ENCODE measurements around the gene DIP2C.

The DIP2C gene

DNA sequence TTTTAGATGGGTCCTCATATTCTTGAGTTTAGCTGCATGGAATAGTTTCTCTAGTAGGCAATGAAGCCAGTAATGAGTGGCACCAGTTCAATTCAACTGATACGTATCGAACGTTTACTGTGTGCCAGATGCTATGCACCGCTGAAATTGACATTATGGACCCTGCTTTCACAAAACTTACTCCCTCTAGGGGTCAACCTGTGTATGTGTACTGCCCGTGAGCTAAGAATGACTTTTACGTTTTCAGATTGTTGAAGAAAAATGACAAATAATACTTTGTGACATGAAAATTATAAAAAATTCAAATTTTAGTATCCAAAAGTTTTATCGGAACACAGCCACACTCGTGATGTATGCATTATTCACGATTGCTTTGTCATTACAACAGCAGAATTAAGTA, 458.7 kb downstream of the DIP2C start:
- TF ChIP-seq, protein P1, sequence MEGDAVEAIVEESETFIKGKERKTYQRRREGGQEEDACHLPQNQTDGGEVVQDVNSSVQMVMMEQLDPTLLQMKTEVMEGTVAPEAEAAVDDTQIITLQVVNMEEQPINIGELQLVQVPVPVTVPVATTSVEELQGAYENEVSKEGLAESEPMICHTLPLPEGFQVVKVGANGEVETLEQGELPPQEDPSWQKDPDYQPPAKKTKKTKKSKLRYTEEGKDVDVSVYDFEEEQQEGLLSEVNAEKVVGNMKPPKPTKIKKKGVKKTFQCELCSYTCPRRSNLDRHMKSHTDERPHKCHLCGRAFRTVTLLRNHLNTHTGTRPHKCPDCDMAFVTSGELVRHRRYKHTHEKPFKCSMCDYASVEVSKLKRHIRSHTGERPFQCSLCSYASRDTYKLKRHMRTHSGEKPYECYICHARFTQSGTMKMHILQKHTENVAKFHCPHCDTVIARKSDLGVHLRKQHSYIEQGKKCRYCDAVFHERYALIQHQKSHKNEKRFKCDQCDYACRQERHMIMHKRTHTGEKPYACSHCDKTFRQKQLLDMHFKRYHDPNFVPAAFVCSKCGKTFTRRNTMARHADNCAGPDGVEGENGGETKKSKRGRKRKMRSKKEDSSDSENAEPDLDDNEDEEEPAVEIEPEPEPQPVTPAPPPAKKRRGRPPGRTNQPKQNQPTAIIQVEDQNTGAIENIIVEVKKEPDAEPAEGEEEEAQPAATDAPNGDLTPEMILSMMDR (IDR thresholded peaks at IDR 0.05; ENCODE audit: borderline replicate concordance, control extremely low read depth, extremely low read depth, insufficient read depth, missing control alignments): no peak
- in situ Hi-C loops (cut with MboI; ENCODE audit: low sequenced_read_pairs, unreplicated experiment): no loop called here
- DNase-seq (ENCODE audit: low spot score): no peak

DNA sequence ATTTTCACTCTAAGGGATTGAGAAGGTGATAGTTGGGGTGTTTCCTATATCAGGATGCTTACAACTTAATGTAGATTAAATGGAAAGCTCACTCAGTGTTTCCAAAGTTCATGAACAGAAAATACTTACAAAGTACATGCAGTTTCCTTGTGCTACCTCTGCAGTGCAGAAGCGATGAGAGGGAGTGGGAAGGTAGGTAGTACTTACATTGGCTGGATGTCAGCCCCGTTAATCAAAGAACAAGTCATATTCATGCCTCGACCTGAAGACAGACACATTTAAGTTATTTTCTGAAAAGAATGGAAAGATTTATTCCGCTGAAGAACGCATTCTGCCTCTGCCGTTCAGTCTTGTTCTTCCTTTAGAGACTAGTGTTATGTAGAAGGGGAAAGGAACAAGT, 461.1 kb downstream of the DIP2C start:
- TF ChIP-seq, protein P1 (IDR thresholded peaks at IDR 0.05; ENCODE audit: borderline replicate concordance, control extremely low read depth, extremely low read depth, insufficient read depth, missing control alignments): no peak
- no peak for DNase-seq (ENCODE audit: low spot score)
- in situ Hi-C loops (cut with MboI; ENCODE audit: low sequenced_read_pairs, unreplicated experiment): no loop called here

DNA sequence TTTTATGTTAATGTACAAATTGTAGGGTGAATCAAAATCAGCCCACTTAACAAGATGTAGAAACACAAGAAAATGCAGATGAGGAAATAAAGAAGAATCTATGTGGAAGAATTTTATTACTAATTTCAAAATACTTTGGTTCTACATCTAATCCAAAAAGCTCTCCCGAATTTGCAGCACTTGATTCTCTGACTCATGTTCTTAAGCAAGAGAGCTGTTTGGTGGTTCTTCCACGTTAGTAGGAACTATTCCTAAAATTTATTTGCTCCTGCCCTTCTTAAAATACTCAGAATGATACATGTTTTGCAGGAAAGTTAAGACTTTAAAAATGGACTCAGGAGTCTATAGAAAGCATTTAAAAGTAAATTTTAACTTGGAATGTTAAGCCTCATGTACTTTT, 462.5 kb downstream of the DIP2C start:
- in situ Hi-C loops (cut with MboI; ENCODE audit: low sequenced_read_pairs, unreplicated experiment): no loop called here
- DNase-seq (ENCODE audit: low spot score): no peak
- TF ChIP-seq, protein P1 (IDR thresholded peaks at IDR 0.05; ENCODE audit: borderline replicate concordance, control extremely low read depth, extremely low read depth, insufficient read depth, missing control alignments): no peak

DNA sequence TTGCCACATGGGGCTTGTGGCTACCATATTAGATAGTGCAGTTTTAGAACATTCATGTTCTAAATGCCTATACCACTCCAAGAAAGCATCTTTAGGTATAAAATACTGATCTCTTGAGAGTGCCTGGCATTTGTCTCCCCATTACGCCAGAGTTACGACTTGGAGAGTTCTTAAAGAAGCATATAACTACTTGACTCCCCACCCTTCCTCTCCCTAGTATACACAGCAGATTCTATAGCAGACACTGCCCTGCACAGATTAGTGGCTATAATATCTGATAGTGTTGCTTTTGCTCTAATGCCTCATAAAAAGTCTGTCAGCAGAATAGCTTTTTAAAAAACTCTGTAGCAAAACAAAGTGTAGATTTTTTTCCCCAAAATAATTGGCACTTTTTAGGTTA, 463.4 kb downstream of the DIP2C start:
- in situ Hi-C loops (cut with MboI; ENCODE audit: low sequenced_read_pairs, unreplicated experiment): no loop called here
- DNase-seq (ENCODE audit: low spot score): no peak
- TF ChIP-seq, protein P1 (IDR thresholded peaks at IDR 0.05; ENCODE audit: borderline replicate concordance, control extremely low read depth, extremely low read depth, insufficient read depth, missing control alignments): no peak

DNA sequence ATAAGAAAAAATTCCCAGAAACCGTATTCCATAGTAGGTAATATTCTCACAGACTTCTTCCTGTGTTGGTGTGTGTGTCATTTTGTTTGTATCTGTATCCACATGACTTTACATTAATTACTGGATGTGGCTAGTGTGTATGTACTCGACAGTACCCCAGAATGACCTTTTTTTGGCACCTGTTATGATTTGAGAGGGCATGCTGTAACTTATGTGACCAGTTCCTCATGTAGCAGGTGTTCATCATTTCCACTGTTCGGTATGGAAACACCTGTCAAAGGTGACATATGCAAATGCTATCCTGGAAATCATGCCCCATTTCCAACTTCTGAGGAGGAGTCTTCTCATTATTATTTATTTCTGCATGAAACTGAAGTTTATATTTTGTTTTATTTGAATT, 464.9 kb downstream of the DIP2C start:
- TF ChIP-seq, protein P1 (IDR thresholded peaks at IDR 0.05; ENCODE audit: borderline replicate concordance, control extremely low read depth, extremely low read depth, insufficient read depth, missing control alignments): no peak
- DNase-seq (ENCODE audit: low spot score): no peak
- in situ Hi-C loops (cut with MboI; ENCODE audit: low sequenced_read_pairs, unreplicated experiment): no loop called here

All from GM13976 (cell line).